Activated naive CD4-positive, alpha-beta T cell treated with anti-CD3 and anti-CD28 coated beads, Interleukin-2, amount 50 U/mL, for 24 hours (primary cell): ENCODE data around the gene PTK7.
"Not testable (repeated sequence)": the region's sequence is repeated elsewhere in the genome, so short reads cannot be mapped to it uniquely, and the experiment has no call there.

Source experiments
- H3K27ac Mint-ChIP-seq: one replicate; pipeline ENCODE4 v1.8.0; 2021; ENCODE audit warnings: mild to moderate bottlenecking, mixed read lengths
- H3K27me3 Mint-ChIP-seq: one replicate; pipeline ENCODE4 v1.8.0; 2021; ENCODE audit warnings: mixed read lengths
- H3K36me3 Mint-ChIP-seq: one replicate; pipeline ENCODE4 v1.8.0; 2021; ENCODE audit warnings: mixed read lengths
- H3K4me1 Mint-ChIP-seq: one replicate; pipeline ENCODE4 v1.8.0; 2021; ENCODE audit warnings: mixed read lengths
- H3K4me3 Mint-ChIP-seq: one replicate; pipeline ENCODE4 v1.8.0; 2021; ENCODE audit warnings: mild to moderate bottlenecking, mixed read lengths
- H3K9me3 Mint-ChIP-seq: one replicate; pipeline ENCODE4 v1.8.0; 2021; ENCODE audit warnings: mixed read lengths

The PTK7 gene

GRCh38 chr6:43070028-43070632 lies 6.0 kb upstream of the PTK7 start:
- Mint-ChIP-seq H3K36me3 (peaks cover 19% of the 10 kb centered on the region), H3K27me3 (no peaks in the 10 kb centered on the region), H3K27ac (no peak overlapping the region), H3K4me1 (no peaks in the 10 kb centered on the region), H3K4me3 (no peak overlapping the region), H3K9me3 (no peaks in the 10 kb centered on the region)

GRCh38 chr6:43074847-43075669 lies 1.1 kb upstream of the PTK7 start:
- Mint-ChIP-seq H3K4me1 (no peaks in the 10 kb centered on the region), H3K9me3 (no peaks in the 10 kb centered on the region), H3K4me3 (peak overlapping the region; percentile 69), H3K27ac (no peak overlapping the region), H3K36me3 (peaks cover 14% of the 10 kb centered on the region), H3K27me3 (peaks cover 5% of the 10 kb centered on the region)

GRCh38 chr6:43076464-43077332 lies 584 bp downstream of the PTK7 start:
- H3K4me3 Mint-ChIP-seq, result peak overlapping the region; percentile 64
- H3K9me3 Mint-ChIP-seq, result no peaks in the 10 kb centered on the region
- H3K27me3 Mint-ChIP-seq, result peaks cover 5% of the 10 kb centered on the region
- peaks cover 12% of the 10 kb centered on the region for H3K36me3 Mint-ChIP-seq
- H3K4me1 Mint-ChIP-seq, result no peaks in the 10 kb centered on the region
- H3K27ac Mint-ChIP-seq, result no peak overlapping the region

GRCh38 chr6:43077333-43077809 lies 1.3 kb downstream of the PTK7 start:
- H3K27ac Mint-ChIP-seq, result no peak overlapping the region
- peaks cover 5% of the 10 kb centered on the region for H3K27me3 Mint-ChIP-seq
- H3K4me3 Mint-ChIP-seq, result peak overlapping the region; percentile 54
- peaks cover 8% of the 10 kb centered on the region for H3K36me3 Mint-ChIP-seq
- no peaks in the 10 kb centered on the region for H3K9me3 Mint-ChIP-seq
- H3K4me1 Mint-ChIP-seq, result no peaks in the 10 kb centered on the region

GRCh38 chr6:43077981-43078511 lies 1.9 kb downstream of the PTK7 start:
- no peaks in the 10 kb centered on the region for H3K4me1 Mint-ChIP-seq
- peaks cover 4% of the 10 kb centered on the region for H3K36me3 Mint-ChIP-seq
- no peaks in the 10 kb centered on the region for H3K9me3 Mint-ChIP-seq
- H3K4me3 Mint-ChIP-seq, result peak overlapping the region; percentile 54
- no peak overlapping the region for H3K27ac Mint-ChIP-seq
- H3K27me3 Mint-ChIP-seq, result peaks cover 5% of the 10 kb centered on the region

- H3K9me3 Mint-ChIP-seq, result no peaks in the 10 kb centered on the region
- no peak overlapping the region for H3K4me3 Mint-ChIP-seq
- H3K27me3 Mint-ChIP-seq, result peaks cover 5% of the 10 kb centered on the region
- peaks cover 3% of the 10 kb centered on the region for H3K36me3 Mint-ChIP-seq
- H3K4me1 Mint-ChIP-seq, result no peaks in the 10 kb centered on the region
- no peak overlapping the region for H3K27ac Mint-ChIP-seq
Observed at GRCh38 chr6:43078691-43079090, 2.6 kb downstream of the PTK7 start.

GRCh38 chr6:43081043-43081442 lies 4.9 kb downstream of the PTK7 start:
- Mint-ChIP-seq H3K9me3 (no peaks in the 10 kb centered on the region), H3K4me1 (no peaks in the 10 kb centered on the region), H3K27me3 (peaks cover 5% of the 10 kb centered on the region), H3K36me3 (no peaks in the 10 kb centered on the region), H3K4me3 (no peak overlapping the region), H3K27ac (no peak overlapping the region)

- not testable (repeated sequence) for H3K4me1 Mint-ChIP-seq, H3K4me3 Mint-ChIP-seq, H3K27ac Mint-ChIP-seq, H3K27me3 Mint-ChIP-seq, H3K9me3 Mint-ChIP-seq, H3K36me3 Mint-ChIP-seq
Observed at GRCh38 chr6:43081922-43082321, 5.8 kb downstream of the PTK7 start.

- no peaks in the 10 kb centered on the region for H3K4me1 Mint-ChIP-seq
- no peak overlapping the region for H3K4me3 Mint-ChIP-seq
- no peak overlapping the region for H3K27ac Mint-ChIP-seq
Observed at GRCh38 chr6:43082806-43083655, 6.9 kb downstream of the PTK7 start.

GRCh38 chr6:43086022-43086658 lies 10.0 kb downstream of the PTK7 start:
- Mint-ChIP-seq H3K27ac (no peak overlapping the region), H3K36me3 (no peaks in the 10 kb centered on the region), H3K4me3 (no peak overlapping the region), H3K4me1 (no peaks in the 10 kb centered on the region), H3K9me3 (no peaks in the 10 kb centered on the region), H3K27me3 (no peaks in the 10 kb centered on the region)

More at GRCh38 chr6:43082806-43083655, 6.9 kb downstream of the PTK7 start:
- Mint-ChIP-seq H3K27me3 (peaks cover 3% of the 10 kb centered on the region), H3K9me3 (no peaks in the 10 kb centered on the region), H3K36me3 (no peaks in the 10 kb centered on the region)

GRCh38 chr6:43088654-43089056 lies 12.5 kb downstream of the PTK7 start:
- Mint-ChIP-seq H3K36me3 (no peaks in the 10 kb centered on the region), H3K4me1 (peaks cover 5% of the 10 kb centered on the region), H3K27ac (no peak overlapping the region), H3K9me3 (no peaks in the 10 kb centered on the region), H3K4me3 (no peak overlapping the region), H3K27me3 (no peaks in the 10 kb centered on the region)

- H3K4me3 Mint-ChIP-seq, result no peak overlapping the region
- H3K27ac Mint-ChIP-seq, result no peak overlapping the region
- no peaks in the 10 kb centered on the region for H3K27me3 Mint-ChIP-seq
- H3K36me3 Mint-ChIP-seq, result no peaks in the 10 kb centered on the region
- H3K9me3 Mint-ChIP-seq, result no peaks in the 10 kb centered on the region
- peaks cover 8% of the 10 kb centered on the region for H3K4me1 Mint-ChIP-seq
Observed at GRCh38 chr6:43089467-43089866, 13.4 kb downstream of the PTK7 start.

- no peak overlapping the region for H3K4me3 Mint-ChIP-seq
- no peaks in the 10 kb centered on the region for H3K36me3 Mint-ChIP-seq
- H3K4me1 Mint-ChIP-seq, result peaks cover 8% of the 10 kb centered on the region
- no peaks in the 10 kb centered on the region for H3K9me3 Mint-ChIP-seq
- no peaks in the 10 kb centered on the region for H3K27me3 Mint-ChIP-seq
- no peak overlapping the region for H3K27ac Mint-ChIP-seq
Observed at GRCh38 chr6:43089874-43090558, 13.9 kb downstream of the PTK7 start.

- peaks cover 8% of the 10 kb centered on the region for H3K4me1 Mint-ChIP-seq
- no peaks in the 10 kb centered on the region for H3K9me3 Mint-ChIP-seq
Observed at GRCh38 chr6:43090559-43090956, 14.4 kb downstream of the PTK7 start.

More at GRCh38 chr6:43090559-43090956, 14.4 kb downstream of the PTK7 start:
- no peaks in the 10 kb centered on the region for H3K27me3 Mint-ChIP-seq
- H3K36me3 Mint-ChIP-seq, result no peaks in the 10 kb centered on the region
- H3K4me3 Mint-ChIP-seq, result no peak overlapping the region
- H3K27ac Mint-ChIP-seq, result no peak overlapping the region
